Stomach (tissue), 9 donors: ENCODE results near the gene HUNK. TPM values are rescaled to one million over a fixed set of nuclear protein-coding genes. Genes with fewer than 3 reads are reported as not detected.
A peak's percentile ranks its signal among the peaks of the same experiment; 100 is the strongest.

Source experiments
- DNase-seq, 2 donors: peaks; one replicate each; pipeline versions ENCODE4 v3.0.0 to v3.0.0-alpha.2; 2013 to 2019
- H3K27ac ChIP-seq, 5 donors: fragments of 200-600 bp in 4 of 5; sonication (generic) in 4 of 5; one replicate each; pipeline ENCODE4 v1.5.1; 2013 to 2019; ENCODE audit warnings: mild to moderate bottlenecking in 1 of 5, moderate library complexity in 1 of 5
- H3K27me3 ChIP-seq, 3 donors: fragments of 200-600 bp; sonication (generic); one replicate each; pipeline ENCODE4 v1.5.1; 2017 to 2019; ENCODE audit warnings: mixed run types in 1 of 3
- H3K36me3 ChIP-seq, 4 donors: fragments of 200-600 bp; sonication (generic); 1 replicate in 3 of 4; 2 replicates in 1 of 4; pipeline ENCODE4 v1.5.1; 2016 to 2019
- H3K4me1 ChIP-seq, 4 donors: fragments of 200-600 bp; sonication (generic); one replicate each; pipeline ENCODE4 v1.5.1; 2016 to 2019
- H3K4me3 ChIP-seq, 4 donors: fragments of 200-600 bp; sonication (generic) in 3 of 4; one replicate each; pipeline ENCODE4 v1.5.1; 2016 to 2019; ENCODE audit warnings: mild to moderate bottlenecking in 1 of 4
- H3K9me3 ChIP-seq, 4 donors: fragments of 200-600 bp; sonication (generic); one replicate each; pipeline ENCODE4 v1.5.1; 2016 to 2019
- CTCF ChIP-seq, 7 experiments: fragments of 450-650 bp in 4 of 7; fragments of 200-600 bp in 3 of 7; sonication (generic) in 3 of 7; IDR thresholded peaks; one replicate each; pipeline ENCODE4 v1.5.1; 2016 to 2019; ENCODE audit warnings: antibody characterized with exemption in 7 of 7, control low read depth in 2 of 7, mild to moderate bottlenecking in 1 of 7
- EP300 ChIP-seq: sonication (generic); formaldehyde crosslinking; IDR thresholded peaks from one replicate; pipeline ENCODE4 v1.6.1; 2017; ENCODE audit warnings: antibody characterized with exemption
- POLR2A ChIP-seq, 4 donors: fragments of 450-650 bp; IDR thresholded peaks; one replicate each; pipeline ENCODE4 v1.6.1; 2016; ENCODE audit warnings: antibody characterized with exemption in 4 of 4, control low read depth in 2 of 4, mild to moderate bottlenecking in 1 of 4, moderate library complexity in 1 of 4
- POLR2AphosphoS5 ChIP-seq, 3 donors: sonication (generic); formaldehyde crosslinking; IDR thresholded peaks; one replicate each; pipeline ENCODE4 v1.6.1; 2016; ENCODE audit warnings: antibody characterized with exemption in 3 of 3
- WGBS, 5 donors: extraction: QIAGEN DNeasy Blood & Tissue Kit in 3 of 5; methylation state at CpG; one replicate each; pipeline versions ENCODE4 v1.1.5 to v1.1.7; 2013 to 2018; 5-methylcytosine and 5-hydroxymethylcytosine counted together
- intact Hi-C: fragments of 100-400 bp; cut with DNase I; formaldehyde crosslinking; loops from one replicate; pipeline ENCODE4 v1.15.1; 2023; ENCODE audit warnings: low total_unique reads
- polyA plus RNA-seq, 3 donors: library from polyadenylated mRNA; stranded (reverse); fragments of 200-250 nt; gene quantifications; one replicate each; pipeline ENCODE4 v1.2.3, GENCODE V29; 2013
- total RNA-seq, 5 donors: library from RNA; depleted of rRNA; stranded (reverse); fragments of >200 nt; gene quantifications; one replicate each; pipeline versions ENCODE4 v1.1.0 to v1.2.3, GENCODE V29; 2014 to 2016
- donor health status: healthy with polysubstance abuse.
- donor health status: Bipolar disorder and iron deficiency.
- donor health status: healthy.

HUNK gene
- total and polyA plus RNA-seq, 8 donors, result 0.13 to 4.1 (median 1.3) TPM; not detected in 2

- no peak for DNase-seq
- Histone ChIP-seq H3K4me3 (no peak overlapping the region), H3K27me3 (no peaks in the 10 kb centered on the region), H3K9me3 (no peaks in the 10 kb centered on the region), H3K4me1 (no peaks in the 10 kb centered on the region), H3K27ac (no peak overlapping the region), H3K36me3 (no peaks in the 10 kb centered on the region)
- WGBS, 5 donors, result 74 to 91% (median 86%) methylated on average over 4 of the region's 4 CpGs
- intact Hi-C loops, result no loop called here
- no peak for TF ChIP-seq CTCF (IDR thresholded peaks at IDR 0.05)
- no peak for TF ChIP-seq POLR2AphosphoS5 (IDR thresholded peaks at IDR 0.05)
- TF ChIP-seq EP300, result no peak
- TF ChIP-seq POLR2A (IDR thresholded peaks at IDR 0.05), result no peak
Measured at GRCh38 chr21:31983120-31983519, 110.3 kb downstream of the HUNK start.

GRCh38 chr21:31983554-31983953 lies 110.7 kb downstream of the HUNK start:
- DNase-seq, result no peak
- intact Hi-C loops, result no loop called here
- no peaks in the 10 kb centered on the region for H3K9me3 ChIP-seq
- no peak overlapping the region for H3K27ac ChIP-seq
- H3K27me3 ChIP-seq, result no peaks in the 10 kb centered on the region
- H3K36me3 ChIP-seq, result no peaks in the 10 kb centered on the region
- H3K4me1 ChIP-seq, result no peaks in the 10 kb centered on the region
- TF ChIP-seq EP300, result no peak
- TF ChIP-seq POLR2AphosphoS5 (IDR thresholded peaks at IDR 0.05), result no peak
- no peak for TF ChIP-seq CTCF (IDR thresholded peaks at IDR 0.05)
- TF ChIP-seq POLR2A (IDR thresholded peaks at IDR 0.05), result no peak
- H3K4me3 ChIP-seq, result no peak overlapping the region
- 85 to 96% (median 94%) methylated on average over 8 of the region's 8 CpGs for WGBS, 5 donors

- Histone ChIP-seq H3K9me3 (no peaks in the 10 kb centered on the region), H3K27ac (no peak overlapping the region), H3K27me3 (no peaks in the 10 kb centered on the region), H3K4me3 (no peak overlapping the region), H3K4me1 (no peaks in the 10 kb centered on the region), H3K36me3 (no peaks in the 10 kb centered on the region)
- intact Hi-C loops, result no loop called here
- 89 to 94% (median 90%) methylated on average over 7 of the region's 7 CpGs for WGBS, 5 donors
- DNase-seq, result no peak
- TF ChIP-seq CTCF (IDR thresholded peaks at IDR 0.05), result no peak
- no peak for TF ChIP-seq POLR2A (IDR thresholded peaks at IDR 0.05)
- no peak for TF ChIP-seq EP300
- TF ChIP-seq POLR2AphosphoS5 (IDR thresholded peaks at IDR 0.05), result no peak
Measured at GRCh38 chr21:31985398-31985797, 112.6 kb downstream of the HUNK start.

- H3K27me3 ChIP-seq, result no peaks in the 10 kb centered on the region
- H3K4me3 ChIP-seq, result no peak overlapping the region
- TF ChIP-seq EP300 (no peak), POLR2A (IDR thresholded peaks at IDR 0.05) (no peak)
- intact Hi-C loops, result no loop called here
- H3K36me3 ChIP-seq, result no peaks in the 10 kb centered on the region
- no peak for DNase-seq
- no peaks in the 10 kb centered on the region for H3K9me3 ChIP-seq
- no peak overlapping the region for H3K27ac ChIP-seq
- H3K4me1 ChIP-seq, result no peaks in the 10 kb centered on the region
- WGBS, 5 donors, result 90 to 95% (median 92%) methylated on average over 17 of the region's 17 CpGs
Measured at GRCh38 chr21:31986035-31986856, 113.4 kb downstream of the HUNK start.

GRCh38 chr21:31987696-31988095 lies 114.9 kb downstream of the HUNK start:
- H3K4me3 ChIP-seq, result no peak overlapping the region
- no peak overlapping the region for H3K27ac ChIP-seq
- no peaks in the 10 kb centered on the region for H3K27me3 ChIP-seq
- no peaks in the 10 kb centered on the region for H3K36me3 ChIP-seq
- peak in 1 of 2 donors; percentile 61 for DNase-seq
- 47 to 65% (median 55%) methylated on average over 9 of the region's 9 CpGs for WGBS, 5 donors
- H3K9me3 ChIP-seq, result no peaks in the 10 kb centered on the region
- intact Hi-C loops, result no loop called here
- no peaks in the 10 kb centered on the region for H3K4me1 ChIP-seq
- no peak for TF ChIP-seq EP300
- no peak for TF ChIP-seq CTCF (IDR thresholded peaks at IDR 0.05)
- no peak for TF ChIP-seq POLR2AphosphoS5 (IDR thresholded peaks at IDR 0.05)
- TF ChIP-seq POLR2A (IDR thresholded peaks at IDR 0.05), result no peak
